Measurements from ENCODE around the gene BABAM2.

GRCh38 chr2:28370354-28370753 lies 479.8 kb downstream of the BABAM2 start:
- TF ChIP-seq CTCF (IDR thresholded peaks at IDR 0.05; ENCODE audit: low read length) (no peak), EZH2 (optimal IDR thresholded peaks at IDR 0.05; ENCODE audit: low read depth, low read length) (no peak), EZH2phosphoT487 (IDR thresholded peaks at IDR 0.05; ENCODE audit: low read length) (no peak)
